Hepatocyte (in vitro differentiated cells): ENCODE results near the gene DIPK1A. TPM values are rescaled to one million over a fixed set of nuclear protein-coding genes. Genes with fewer than 3 reads are reported as not detected.
"Not testable (repeated sequence)": the region's sequence is repeated elsewhere in the genome, so short reads cannot be mapped to it uniquely, and the experiment has no call there.

ENCODE experiments used
- DNase-seq: peaks from one replicate; pipeline ENCODE4 v3.0.0-alpha.2; 2016; ENCODE audit warnings: low spot score
- H2AFZ ChIP-seq: fragments of 200-600 bp; sonication (generic); 2 replicates; pipeline ENCODE4 v1.6.0; 2016; ENCODE audit warnings: antibody characterized with exemption, mild to moderate bottlenecking
- H3K27ac ChIP-seq: fragments of 200-600 bp; sonication (generic); 2 replicates; pipeline ENCODE4 v1.5.1; 2016; ENCODE audit warnings: mild to moderate bottlenecking
- H3K27me3 ChIP-seq: fragments of 200-600 bp; sonication (generic); 2 replicates; pipeline ENCODE4 v1.6.1; 2016
- H3K36me3 ChIP-seq: fragments of 200-600 bp; sonication (generic); replicated peaks from 2 replicates; pipeline ENCODE4 v1.5.1; 2016; ENCODE audit warnings: low read depth; ENCODE audit not compliant: insufficient read depth
- H3K4me1 ChIP-seq: fragments of 200-600 bp; sonication (generic); 2 replicates; pipeline ENCODE4 v1.5.1; 2016; ENCODE audit warnings: mild to moderate bottlenecking, moderate library complexity; ENCODE audit not compliant: insufficient read depth
- H3K4me2 ChIP-seq: fragments of 200-600 bp; sonication (generic); 2 replicates; pipeline ENCODE4 v1.6.0; 2016
- H3K4me3 ChIP-seq: fragments of 200-600 bp; sonication (generic); 2 replicates; pipeline ENCODE4 v1.5.1; 2016; ENCODE audit warnings: mild to moderate bottlenecking
- H3K79me2 ChIP-seq: fragments of 200-600 bp; sonication (generic); 2 replicates; pipeline ENCODE4 v1.6.0; 2017; ENCODE audit warnings: mild to moderate bottlenecking
- H3K9me2 ChIP-seq: fragments of 200-600 bp; sonication (generic); replicated peaks from 2 replicates; pipeline ENCODE4 v1.6.0; 2017; ENCODE audit warnings: mild to moderate bottlenecking; ENCODE audit not compliant: insufficient read depth
- H3K9me3 ChIP-seq: fragments of 200-600 bp; sonication (generic); 2 replicates; pipeline ENCODE4 v1.5.1; 2016; ENCODE audit warnings: low read depth, mild to moderate bottlenecking
- H4K20me1 ChIP-seq: fragments of 200-600 bp; sonication (generic); 2 replicates; pipeline ENCODE4 v1.6.0; 2016; ENCODE audit warnings: mild to moderate bottlenecking; ENCODE audit not compliant: insufficient read depth, poor library complexity, severe bottlenecking
- CTCF ChIP-seq: fragments of 200-600 bp; sonication (generic); IDR thresholded peaks from 2 replicates; pipeline ENCODE4 v1.5.1; 2016; ENCODE audit warnings: antibody characterized with exemption, mild to moderate bottlenecking; ENCODE audit not compliant: poor library complexity
- EZH2 ChIP-seq: fragments of 200-600 bp; sonication (generic); IDR thresholded peaks from 2 replicates; pipeline ENCODE4 v1.6.1; 2016; ENCODE audit warnings: antibody characterized with exemption, mild to moderate bottlenecking, borderline replicate concordance
- EZH2phosphoT487 ChIP-seq: fragments of 200-600 bp; sonication (generic); IDR thresholded peaks from one replicate; pipeline ENCODE4 v1.6.1; 2018; ENCODE audit warnings: antibody characterized with exemption, mild to moderate bottlenecking, low read depth, moderate library complexity; ENCODE audit not compliant: unreplicated experiment, severe bottlenecking
- WGBS: methylation state at CpG from one replicate; pipeline ENCODE4 v1.1.6; 2016; ENCODE audit warnings: low lambda C conversion rate; ENCODE audit errors: missing lambda C conversion rate; 5-methylcytosine and 5-hydroxymethylcytosine counted together
- polyA plus RNA-seq: library from polyadenylated mRNA; unstranded; fragments of >200 nt; fragmentation: Nextera tagmentation; extraction: Ambion mirVana; gene quantifications from 2 replicates; pipeline ENCODE4 v1.2.1, GENCODE V29; 2016
- total RNA-seq: library from RNA; depleted of rRNA; stranded (reverse); fragments of >200 nt; gene quantifications from 2 replicates; pipeline ENCODE4 v1.2.3, GENCODE V29; 2014

Gene DIPK1A
- total and polyA plus RNA-seq, 2 experiments from 2014 or later, result 18.0 to 19.7 TPM

- Histone ChIP-seq H3K4me2 (no peak overlapping the region), H3K4me1 (no peaks in the 10 kb centered on the region), H3K27ac (no peak overlapping the region), H2AFZ (no peak overlapping the region), H3K9me2 (no peaks in the 10 kb centered on the region), H3K27me3 (no peaks in the 10 kb centered on the region), H3K36me3 (no peaks in the 10 kb centered on the region), H3K79me2 (no peaks in the 10 kb centered on the region), H3K4me3 (no peak overlapping the region), H4K20me1 (no peaks in the 10 kb centered on the region), H3K9me3 (no peaks in the 10 kb centered on the region)
- no peak for DNase-seq
- TF ChIP-seq EZH2phosphoT487, result no peak
- TF ChIP-seq EZH2, result no peak
- no peak for TF ChIP-seq CTCF
These were observed 61.5 kb downstream of the DIPK1A start for GRCh38 chr1:92899780-92900179.

- H3K9me3 ChIP-seq, H3K79me2 ChIP-seq, H3K27ac ChIP-seq, H3K4me2 ChIP-seq, H3K9me2 ChIP-seq, H3K27me3 ChIP-seq, H4K20me1 ChIP-seq, H3K36me3 ChIP-seq, H3K4me1 ChIP-seq, H2AFZ ChIP-seq, DNase-seq, H3K4me3 ChIP-seq: not testable (repeated sequence)
- 83% methylated on average over 2 of the region's 2 CpGs for WGBS
These were observed 63.2 kb downstream of the DIPK1A start for GRCh38 chr1:92898053-92898452.

GRCh38 chr1:92887465-92887864, 73.8 kb downstream of the DIPK1A start:
- Histone ChIP-seq H3K79me2 (no peaks in the 10 kb centered on the region), H3K27ac (peak overlapping the region; percentile 87)

GRCh38 chr1:92886886-92887419, 74.3 kb downstream of the DIPK1A start:
- Histone ChIP-seq H3K27ac (peak overlapping the region; percentile 87), H3K27me3 (no peaks in the 10 kb centered on the region), H3K9me3 (peaks cover 12% of the 10 kb centered on the region), H3K9me2 (no peaks in the 10 kb centered on the region), H2AFZ (no peak overlapping the region), H4K20me1 (no peaks in the 10 kb centered on the region), H3K4me3 (no peak overlapping the region), H3K4me1 (peaks cover 6% of the 10 kb centered on the region), H3K79me2 (no peaks in the 10 kb centered on the region), H3K4me2 (peak overlapping the region; percentile 23), H3K36me3 (no peaks in the 10 kb centered on the region)
- WGBS, result 62% methylated on average over 2 of the region's 2 CpGs
- TF ChIP-seq EZH2 (no peak), EZH2phosphoT487 (no peak), CTCF (no peak)
- peak; percentile 74 for DNase-seq

More at GRCh38 chr1:92887465-92887864, 73.8 kb downstream of the DIPK1A start:
- Histone ChIP-seq H3K27me3 (no peaks in the 10 kb centered on the region), H4K20me1 (no peaks in the 10 kb centered on the region), H3K9me3 (peaks cover 12% of the 10 kb centered on the region), H3K4me3 (no peak overlapping the region), H2AFZ (no peak overlapping the region), H3K36me3 (no peaks in the 10 kb centered on the region), H3K4me2 (peak overlapping the region; percentile 23), H3K4me1 (peaks cover 6% of the 10 kb centered on the region), H3K9me2 (no peaks in the 10 kb centered on the region)
- no peak for DNase-seq
- TF ChIP-seq EZH2 (no peak), EZH2phosphoT487 (no peak), CTCF (no peak)
- 98% methylated on average over 2 of the region's 2 CpGs for WGBS
